Sigmoid colon (tissue), 7 donors: ENCODE measurements around the gene ARHGAP6. TPM values are rescaled to one million over a fixed set of nuclear protein-coding genes. Genes with fewer than 3 reads are reported as not detected.

Experiments used
- DNase-seq: peaks from one replicate; pipeline ENCODE4 v3.0.0-alpha.2; 2019
- H3K27ac ChIP-seq, 4 donors: fragments of 200-600 bp; sonication (generic); one replicate each; pipeline ENCODE4 v1.5.1; 2016 to 2019; ENCODE audit warnings: mild to moderate bottlenecking in 1 of 4
- H3K27me3 ChIP-seq, 3 donors: fragments of 200-600 bp; sonication (generic); one replicate each; pipeline ENCODE4 v1.5.1; 2019; ENCODE audit warnings: mild to moderate bottlenecking in 1 of 3
- H3K36me3 ChIP-seq, 4 donors: fragments of 200-600 bp; sonication (generic); one replicate each; pipeline ENCODE4 v1.5.1; 2016 to 2019
- H3K4me1 ChIP-seq, 4 donors: fragments of 200-600 bp; sonication (generic); one replicate each; pipeline ENCODE4 v1.5.1; 2017 to 2019
- H3K4me3 ChIP-seq, 4 donors: fragments of 200-600 bp; sonication (generic); one replicate each; pipeline ENCODE4 v1.5.1; 2017 to 2019; ENCODE audit warnings: mild to moderate bottlenecking in 2 of 4, moderate library complexity in 1 of 4
- H3K9me3 ChIP-seq, 4 donors: fragments of 200-600 bp in 3 of 4; sonication (generic) in 3 of 4; one replicate each; pipeline versions ENCODE4 v1.5.1 to v1.6.1; 2013 to 2019
- CTCF ChIP-seq, 4 experiments: fragments of 450-650 bp in 3 of 4; fragments of 200-600 bp in 1 of 4; IDR thresholded peaks; one replicate each; pipeline ENCODE4 v1.5.1; 2016 to 2019; ENCODE audit warnings: antibody characterized with exemption in 4 of 4, mild to moderate bottlenecking in 3 of 4, moderate library complexity in 2 of 4
- EP300 ChIP-seq, 4 donors: sonication (generic); formaldehyde crosslinking; IDR thresholded peaks; one replicate each; pipeline ENCODE4 v1.6.1; 2017; ENCODE audit warnings: antibody characterized with exemption in 4 of 4
- POLR2A ChIP-seq, 2 donors: fragments of 450-650 bp; IDR thresholded peaks; one replicate each; pipeline ENCODE4 v1.6.1; 2016; ENCODE audit warnings: antibody characterized with exemption in 2 of 2, mild to moderate bottlenecking in 2 of 2, moderate library complexity in 2 of 2
- POLR2AphosphoS5 ChIP-seq, 4 donors: sonication (generic); formaldehyde crosslinking; IDR thresholded peaks; one replicate each; pipeline ENCODE4 v1.6.1; 2017; ENCODE audit warnings: antibody characterized with exemption in 4 of 4
- WGBS, 2 donors: extraction: QIAGEN DNeasy Blood & Tissue Kit; methylation state at CpG; one replicate each; pipeline ENCODE4 v1.1.7; 2013; 5-methylcytosine and 5-hydroxymethylcytosine counted together
- intact Hi-C: fragments of 100-400 bp; cut with DNase I; formaldehyde crosslinking; loops from one replicate; pipeline ENCODE4 v1.15.1; 2023
- polyA plus RNA-seq, 3 donors: library from polyadenylated mRNA; stranded (reverse); fragments of 200-250 nt; gene quantifications; one replicate each; pipeline ENCODE4 v1.2.3, GENCODE V29; 2013
- total RNA-seq, 4 donors: library from RNA; depleted of rRNA; stranded (reverse); fragments of >200 nt; gene quantifications; one replicate each; pipeline ENCODE4 v1.1.0, GENCODE V29; 2016
- donor health status: healthy with polysubstance abuse.
- donor health status: Bipolar disorder and iron deficiency.
- donor health status: healthy.

Gene ARHGAP6
- total and polyA plus RNA-seq, 7 donors, result 1.4 to 47.6 (median 36.2) TPM

- intact Hi-C loops, result loop anchor here (5.0 kb wide), 2 partner anchors 376 to 471 kb away; no protein-coding TSS in a partner anchor
- TF ChIP-seq POLR2AphosphoS5 (IDR thresholded peaks at IDR 0.05), result no peak
- no peak for TF ChIP-seq POLR2A (IDR thresholded peaks at IDR 0.05)
- no peak for TF ChIP-seq CTCF (IDR thresholded peaks at IDR 0.05)
- no peak for TF ChIP-seq EP300 (IDR thresholded peaks at IDR 0.05)
- no peak overlapping the region for H3K27ac ChIP-seq
- no peaks in the 10 kb centered on the region for H3K27me3 ChIP-seq
- H3K4me1 ChIP-seq, result peaks cover 0 to 12% (median 0%) of the 10 kb centered on the region in 4 donors
- no peaks in the 10 kb centered on the region for H3K9me3 ChIP-seq
- 87 to 92% methylated on average over 3 of the region's 3 CpGs for WGBS, 2 donors
- no peak for DNase-seq
- no peaks in the 10 kb centered on the region for H3K36me3 ChIP-seq
- no peak overlapping the region for H3K4me3 ChIP-seq
These were observed 562.7 kb downstream of the ARHGAP6 start for GRCh38 chrX:11103006-11103405.

GRCh38 chrX:11100281-11101035 lies 565.3 kb downstream of the ARHGAP6 start:
- TF ChIP-seq EP300 (IDR thresholded peaks at IDR 0.05) (no peak), POLR2AphosphoS5 (IDR thresholded peaks at IDR 0.05) (peak in 1 of 4 donors; percentile 11), CTCF (IDR thresholded peaks at IDR 0.05) (peak; percentile 18 to 46 (median 30)), POLR2A (IDR thresholded peaks at IDR 0.05) (no peak)
- H3K27me3 ChIP-seq, result no peaks in the 10 kb centered on the region
- peaks cover 0 to 12% (median 0%) of the 10 kb centered on the region in 4 donors for H3K4me1 ChIP-seq
- no peak overlapping the region for H3K4me3 ChIP-seq
- H3K36me3 ChIP-seq, result no peaks in the 10 kb centered on the region
- DNase-seq, result peak; percentile 74
- 18 to 51% methylated on average over 10 of the region's 10 CpGs for WGBS, 2 donors
- H3K27ac ChIP-seq, result peak overlapping the region; percentile 66 to 73 (median 70)
- intact Hi-C loops, result loop anchor here (2.0 to 5.0 kb wide), 3 partner anchors 373 to 912 kb away; no protein-coding TSS in a partner anchor
- H3K9me3 ChIP-seq, result no peaks in the 10 kb centered on the region

- intact Hi-C loops, result loop anchor here (10.0 kb wide), 1 partner anchor 265 kb away; no protein-coding TSS in a partner anchor
- Histone ChIP-seq H3K27me3 (no peaks in the 10 kb centered on the region), H3K36me3 (no peaks in the 10 kb centered on the region), H3K4me1 (peaks cover 0 to 12% (median 0%) of the 10 kb centered on the region in 4 donors), H3K27ac (peak overlapping the region in 2 of 4 donors; percentile 69 to 71), H3K9me3 (no peaks in the 10 kb centered on the region), H3K4me3 (no peak overlapping the region)
- DNase-seq, result no peak
- TF ChIP-seq POLR2AphosphoS5 (IDR thresholded peaks at IDR 0.05) (no peak), EP300 (IDR thresholded peaks at IDR 0.05) (no peak), CTCF (IDR thresholded peaks at IDR 0.05) (no peak), POLR2A (IDR thresholded peaks at IDR 0.05) (no peak)
These were observed 566.3 kb downstream of the ARHGAP6 start for GRCh38 chrX:11099465-11099864.

- H3K4me1 ChIP-seq, result peaks cover 0 to 12% (median 0%) of the 10 kb centered on the region in 4 donors
- no peaks in the 10 kb centered on the region for H3K27me3 ChIP-seq
- TF ChIP-seq EP300 (IDR thresholded peaks at IDR 0.05), result no peak
- no peak for TF ChIP-seq POLR2A (IDR thresholded peaks at IDR 0.05)
- TF ChIP-seq POLR2AphosphoS5 (IDR thresholded peaks at IDR 0.05), result no peak
- TF ChIP-seq CTCF (IDR thresholded peaks at IDR 0.05), result no peak
- no peaks in the 10 kb centered on the region for H3K36me3 ChIP-seq
- no peak overlapping the region for H3K27ac ChIP-seq
- H3K9me3 ChIP-seq, result no peaks in the 10 kb centered on the region
- no peak overlapping the region for H3K4me3 ChIP-seq
- intact Hi-C loops, result loop anchor here (10.0 kb wide), 1 partner anchor 263 kb away; no protein-coding TSS in a partner anchor
- no peak for DNase-seq
These were observed 567.8 kb downstream of the ARHGAP6 start for GRCh38 chrX:11097933-11098332.
